ENCODE data around the gene SFN. TPM values are rescaled to one million over a fixed set of nuclear protein-coding genes. Genes with fewer than 3 reads are reported as not detected.
A peak's percentile ranks its signal among the peaks of the same experiment; 100 is the strongest.

SFN gene
- total RNA-seq, 2 experiments from 2014 or later: 0.47 to 0.59 TPM

- Mint-ChIP-seq H3K27ac (no peak overlapping the region), H3K27me3 (no peaks in the 10 kb centered on the region), H3K4me3 (no peak overlapping the region), H3K9me3 (no peaks in the 10 kb centered on the region), H3K36me3 (ENCODE audit: low read depth) (peaks cover 6% of the 10 kb centered on the region), H3K4me1 (ENCODE audit: low read depth) (peaks cover 24% of the 10 kb centered on the region)
- no peak for TF ChIP-seq CTCF (IDR thresholded peaks at IDR 0.05)
- ATAC-seq (no peak), DNase-seq (no peak)
- intact Hi-C loops (cut with micrococcal nuclease): no loop called here
- ChIA-PET CTCF (interaction anchor here (1.4 kb wide), 2 partner anchors 10 to 31 kb away, joined by 3 to 4 read pairs; no protein-coding TSS in a partner anchor), POLR2A (interaction anchor here (0.7 to 1.4 kb wide), 3 partner anchors 9 to 66 kb away, joined by 3 to 6 read pairs (median 3); no protein-coding TSS in a partner anchor)
These were observed 40.1 kb upstream of the SFN start for GRCh38 chr1:26822737-26823395.

- H3K27me3 Mint-ChIP-seq: no peaks in the 10 kb centered on the region
- POLR2A ChIA-PET: interaction anchor here (1.0 kb wide), 1 partner anchor 243 kb away, joined by 3 read pairs; no protein-coding TSS in a partner anchor
These were observed 38.2 kb upstream of the SFN start for GRCh38 chr1:26824731-26825130.

GRCh38 chr1:26826261-26827105 lies 36.5 kb upstream of the SFN start, which contains the start of gene ZDHHC18:
Gene ZDHHC18, plus strand, starts transcription at chr1:26826688. Its CDS starts 117 bp downstream, at chr1:26826805.
- ChIA-PET POLR2A (interaction anchor here (1.0 to 1.9 kb wide), 2 partner anchors 12 to 15 kb away, joined by 3 to 7 read pairs; no protein-coding TSS in a partner anchor), CTCF (interaction anchor here (1.0 to 2.8 kb wide), 5 partner anchors 8 to 36 kb away, joined by 4 to 27 read pairs (median 5); no protein-coding TSS in a partner anchor)
- Mint-ChIP-seq H3K9me3 (no peaks in the 10 kb centered on the region), H3K36me3 (ENCODE audit: low read depth) (peaks cover 35% of the 10 kb centered on the region), H3K27ac (peak within 1 kb of the TSS; percentile 96), H3K27me3 (no peaks in the 10 kb centered on the region), H3K4me1 (ENCODE audit: low read depth) (peaks cover 45% of the 10 kb centered on the region), H3K4me3 (peak within 1 kb of the TSS; percentile 100)
- no peak for TF ChIP-seq CTCF (IDR thresholded peaks at IDR 0.05)
- peak; percentile 84 for ATAC-seq
- DNase-seq: peak; percentile 69
- intact Hi-C loops (cut with micrococcal nuclease): no loop called here

More at GRCh38 chr1:26824731-26825130, 38.2 kb upstream of the SFN start:
- Mint-ChIP-seq H3K4me1 (ENCODE audit: low read depth) (peaks cover 42% of the 10 kb centered on the region), H3K36me3 (ENCODE audit: low read depth) (peaks cover 23% of the 10 kb centered on the region), H3K4me3 (no peak overlapping the region), H3K27ac (peak overlapping the region; percentile 92), H3K9me3 (no peaks in the 10 kb centered on the region)
- DNase-seq: no peak
- no peak for ATAC-seq
- CTCF ChIA-PET: interaction anchor here (0.8 to 2.8 kb wide), 5 partner anchors 15 to 325 kb away, joined by 3 to 27 read pairs (median 5); no protein-coding TSS in a partner anchor
- no peak for TF ChIP-seq CTCF (IDR thresholded peaks at IDR 0.05)
- intact Hi-C loops (cut with micrococcal nuclease): no loop called here

GRCh38 chr1:26827106-26827604 lies 35.8 kb upstream of the SFN start:
- no peak for ATAC-seq
- Mint-ChIP-seq H3K27me3 (no peaks in the 10 kb centered on the region), H3K27ac (peak overlapping the region; percentile 96), H3K36me3 (ENCODE audit: low read depth) (peaks cover 39% of the 10 kb centered on the region), H3K4me1 (ENCODE audit: low read depth) (peaks cover 50% of the 10 kb centered on the region), H3K9me3 (no peaks in the 10 kb centered on the region), H3K4me3 (peak overlapping the region; percentile 100)
- no peak for TF ChIP-seq CTCF (IDR thresholded peaks at IDR 0.05)
- ChIA-PET CTCF (no interaction called here), POLR2A (interaction anchor here (1.5 to 1.9 kb wide), 3 partner anchors 15 to 128 kb away, joined by 3 to 7 read pairs (median 6); no protein-coding TSS in a partner anchor)
- intact Hi-C loops (cut with micrococcal nuclease): no loop called here
- no peak for DNase-seq

Measured in activated CD8-positive, alpha-beta T cell treated with anti-CD3 and anti-CD28 coated beads for 36 hours (primary cell).